IMR-90 (cell line): Measurements from ENCODE around the gene ASXL1. TPM values are rescaled to one million over a fixed set of nuclear protein-coding genes. Genes with fewer than 3 reads are reported as not detected.

Experiments
- ATAC-seq: fragments of 200-7000 bp; cut with Tn5 transposase; 2 replicates; pipeline ENCODE4 v1.9.1; 2020; ENCODE audit warnings: low read depth, mild to moderate bottlenecking, moderate library complexity
- BruUV-seq: library from RNA; stranded (reverse); fragments of 400-500 nt; replicated peaks from 2 replicates; lab custom pipeline; 2021; lab: Mats Ljungman, UMichigan
- CTCF ChIA-PET: fragments of 300-600 bp; formaldehyde crosslinking; extraction: SDS; loops from one replicate; lab custom pipeline; 2021; ENCODE audit warnings: antibody characterized with exemption; lab: Yijun Ruan, JAX
- POLR2A ChIA-PET: fragments of 300-600 bp; sonication (Branson Sonifier 250); formaldehyde crosslinking; loops from one replicate; lab custom pipeline; 2022; ENCODE audit warnings: antibody characterized with exemption; ENCODE audit not compliant: unreplicated experiment; lab: Charles Lee
- DNase-seq: peaks from one replicate; pipeline ENCODE4 v3.0.0; 2013
- H2AFZ ChIP-seq: replicated peaks from 2 replicates; pipeline ENCODE3; 2013; ENCODE audit warnings: low read length, mild to moderate bottlenecking; ENCODE audit not compliant: poor library complexity
- H2AK5ac ChIP-seq: 2 replicates; pipeline ENCODE4 v1.6.1; 2013; ENCODE audit warnings: low read depth, low read length, inconsistent platforms
- H2AK9ac ChIP-seq: replicated peaks from 2 replicates; pipeline ENCODE3; 2013; ENCODE audit warnings: mild to moderate bottlenecking, low read depth, low read length, moderate library complexity; ENCODE audit not compliant: poor library complexity
- H2BK120ac ChIP-seq: 2 replicates; pipeline ENCODE4 v1.6.1; 2013; ENCODE audit warnings: low read depth, low read length, inconsistent platforms
- H2BK15ac ChIP-seq: 3 replicates; pipeline ENCODE4 v1.6.1; 2013; ENCODE audit warnings: low read depth, low read length, inconsistent platforms
- H2BK20ac ChIP-seq: 2 replicates; pipeline ENCODE4 v1.6.1; 2013; ENCODE audit warnings: low read depth, mild to moderate bottlenecking, inconsistent platforms, low read length, moderate library complexity
- H2BK5ac ChIP-seq: 2 replicates; pipeline ENCODE4 v1.6.1; 2013; ENCODE audit warnings: mild to moderate bottlenecking, low read depth, low read length, inconsistent platforms; ENCODE audit not compliant: poor library complexity, severe bottlenecking
- H3K14ac ChIP-seq: replicated peaks from 2 replicates; pipeline ENCODE4 v1.6.1; 2013; ENCODE audit warnings: low read depth, low read length, inconsistent platforms
- H3K18ac ChIP-seq: 2 replicates; pipeline ENCODE4 v1.6.1; 2013; ENCODE audit warnings: low read depth, low read length, control low read depth
- H3K23ac ChIP-seq: 2 replicates; pipeline ENCODE4 v1.6.1; 2013; ENCODE audit warnings: low read depth, low read length, inconsistent platforms
- H3K27ac ChIP-seq: 2 replicates; pipeline ENCODE4 v1.5.1; 2013; ENCODE audit warnings: mild to moderate bottlenecking, control low read depth, low read length; ENCODE audit not compliant: insufficient read depth
- H3K27me3 ChIP-seq: 2 replicates; pipeline ENCODE4 v1.6.1; 2013; ENCODE audit warnings: low read length; ENCODE audit not compliant: control insufficient read depth, insufficient read depth
- H3K36me3 ChIP-seq: 2 replicates; pipeline ENCODE4 v1.6.1; 2013; ENCODE audit warnings: low read length, mixed read lengths; ENCODE audit not compliant: control insufficient read depth, insufficient read depth
- H3K4ac ChIP-seq: 2 replicates; pipeline ENCODE4 v1.6.1; 2013; ENCODE audit warnings: low read depth, low read length, inconsistent platforms
- H3K4me1 ChIP-seq: 2 replicates; pipeline ENCODE4 v1.6.1; 2013; ENCODE audit warnings: low read length, mixed read lengths; ENCODE audit not compliant: control insufficient read depth, insufficient read depth
- H3K4me2 ChIP-seq: 2 replicates; pipeline ENCODE4 v1.6.1; 2013; ENCODE audit warnings: low read depth, mild to moderate bottlenecking, control low read depth, low read length, moderate library complexity
- H3K4me3 ChIP-seq: 2 replicates; pipeline ENCODE4 v1.5.1; 2013; ENCODE audit warnings: low read depth, mild to moderate bottlenecking, control low read depth, low read length, moderate library complexity; ENCODE audit not compliant: insufficient read depth
- H3K56ac ChIP-seq: 2 replicates; pipeline ENCODE4 v1.6.1; 2013; ENCODE audit warnings: low read length, inconsistent platforms; ENCODE audit not compliant: insufficient read depth; ENCODE audit errors: extremely low read depth
- H3K79me1 ChIP-seq, 2 experiments: 2 replicates each; pipeline ENCODE4 v1.6.1; 2013; ENCODE audit warnings: low read length in 2 of 2, inconsistent platforms in 1 of 2, low read depth in 1 of 2
- H3K9ac ChIP-seq: 2 replicates; pipeline ENCODE4 v1.6.1; 2013; ENCODE audit warnings: low read depth, low read length, control low read depth
- H3K9me1 ChIP-seq: 2 replicates; pipeline ENCODE4 v1.6.1; 2013; ENCODE audit warnings: low read length, inconsistent platforms; ENCODE audit not compliant: insufficient read depth
- H3K9me3 ChIP-seq: 2 replicates; pipeline ENCODE4 v1.6.1; 2013; ENCODE audit warnings: low read length; ENCODE audit not compliant: control insufficient read depth, insufficient read depth
- H4K20me1 ChIP-seq: 2 replicates; pipeline ENCODE4 v1.6.1; 2013; ENCODE audit warnings: low read length, inconsistent platforms; ENCODE audit not compliant: insufficient read depth
- H4K5ac ChIP-seq: 2 replicates; pipeline ENCODE4 v1.6.1; 2013; ENCODE audit warnings: mild to moderate bottlenecking, low read depth, low read length, control low read depth
- H4K8ac ChIP-seq, 2 experiments: 2 replicates each; pipeline ENCODE4 v1.6.1; 2013; ENCODE audit warnings: low read depth in 2 of 2, low read length in 2 of 2, control low read depth in 1 of 2, inconsistent platforms in 1 of 2
- H4K91ac ChIP-seq: 2 replicates; pipeline ENCODE4 v1.6.1; 2013; ENCODE audit warnings: low read depth, low read length, inconsistent platforms; ENCODE audit not compliant: insufficient read depth
- BHLHE40 ChIP-seq: fragments of 150-350 bp; IDR thresholded peaks from 2 replicates; pipeline ENCODE4 v1.6.1; 2016; ENCODE audit warnings: mild to moderate bottlenecking, low read depth, low read length
- CEBPB ChIP-seq: IDR thresholded peaks from 2 replicates; pipeline ENCODE4 v1.6.1; 2012; ENCODE audit warnings: low read depth, low read length, improper control_type of control experiment
- CHD1 ChIP-seq: IDR thresholded peaks from 2 replicates; pipeline ENCODE4 v1.6.1; 2012; ENCODE audit warnings: low read depth, low read length, improper control_type of control experiment
- CTCF ChIP-seq: conservative IDR thresholded peaks from 2 replicates; pipeline ENCODE4 v1.5.1; 2012; ENCODE audit warnings: mild to moderate bottlenecking, low read depth, low read length, improper control_type of control experiment
- FOS ChIP-seq: fragments of 150-350 bp; IDR thresholded peaks from 2 replicates; pipeline ENCODE4 v1.6.1; 2016; ENCODE audit warnings: low read depth, low read length
- MAFK ChIP-seq: IDR thresholded peaks from 2 replicates; pipeline ENCODE4 v1.6.1; 2012; ENCODE audit warnings: low read depth, low read length, improper control_type of control experiment
- MAZ ChIP-seq: IDR thresholded peaks from 2 replicates; pipeline ENCODE4 v1.6.1; 2012; ENCODE audit warnings: low read depth, mild to moderate bottlenecking, low read length, improper control_type of control experiment, moderate library complexity, borderline replicate concordance
- NFE2L2 ChIP-seq: fragments of 150-350 bp; IDR thresholded peaks from 2 replicates; pipeline ENCODE4 v1.6.1; 2016; ENCODE audit warnings: low read depth, mild to moderate bottlenecking, low read length
- POLR2A ChIP-seq: IDR thresholded peaks from 2 replicates; pipeline ENCODE4 v1.6.1; 2012; ENCODE audit warnings: mild to moderate bottlenecking, low read depth, low read length
- RCOR1 ChIP-seq: IDR thresholded peaks from 2 replicates; pipeline ENCODE4 v1.6.1; 2012; ENCODE audit warnings: mild to moderate bottlenecking, low read length, improper control_type of control experiment; ENCODE audit not compliant: insufficient replicate concordance
- USF2 ChIP-seq: fragments of 150-350 bp; IDR thresholded peaks from 2 replicates; pipeline ENCODE4 v1.6.1; 2017; ENCODE audit warnings: mild to moderate bottlenecking, antibody characterized with exemption, low read length, low read depth
- WGBS, 2 experiments: methylation state at CpG; one replicate each; pipeline versions ENCODE4 v1.1.5 to v1.1.7; 2013; ENCODE audit warnings: missing lambda C conversion rate in 2 of 2; ENCODE audit not compliant: insufficient read length in 1 of 2; ENCODE audit errors: extremely low coverage in 2 of 2; 5-methylcytosine and 5-hydroxymethylcytosine counted together
- dilution Hi-C: fragments of 300-500 bp; cut with HindIII; formaldehyde crosslinking; loops from one replicate; pipeline ENCODE4 v1.14.3; 2018; ENCODE audit warnings: low sequenced_read_pairs; ENCODE audit not compliant: unreplicated experiment
- in situ Hi-C: fragments of 300-500 bp; cut with MboI; formaldehyde crosslinking; loops from 3 replicates; pipeline ENCODE4 v1.14.3; 2019; ENCODE audit warnings: low sequenced_read_pairs, inconsistent platforms, mixed read lengths
- intact Hi-C: fragments of 100-400 bp; cut with micrococcal nuclease; formaldehyde crosslinking; loops from 2 replicates; pipeline ENCODE4 v1.10.0; 2022
- polyA plus RNA-seq, 3 experiments: library from polyadenylated mRNA; depleted of rRNA; stranded (reverse); fragments of >200 nt; gene quantifications; 2 replicates each; pipeline ENCODE4 v1.2.3, GENCODE V29; 2012; ENCODE audit warnings: low replicate concordance in 1 of 3
- total RNA-seq: library from RNA; depleted of rRNA; stranded (reverse); fragments of >200 nt; gene quantifications from 2 replicates; pipeline ENCODE4 v1.2.3, GENCODE V29; 2012

The ASXL1 gene
- total and polyA plus RNA-seq, 2 of the 4 experiments (the other 2 are of a cell fraction), result 29.9 to 37.1 TPM

GRCh38 chr20:32427996-32428395, 69.9 kb downstream of the ASXL1 start:
- Histone ChIP-seq H4K91ac (no peak overlapping the region), H2BK15ac (no peak overlapping the region), H3K4ac (no peak overlapping the region), H2BK120ac (no peak overlapping the region), H2AK9ac (no peak overlapping the region), H2AK5ac (no peak overlapping the region), H3K4me2 (no peak overlapping the region), H3K4me1 (peaks cover 1% of the 10 kb centered on the region; the same call in 1 of the 2 replicates), H4K8ac (no peak overlapping the region), H2BK5ac (no peak overlapping the region), H3K79me1 (peaks cover 34 to 75% of the 10 kb centered on the region in 2 experiments), H3K9me3 (no peaks in the 10 kb centered on the region), H2BK20ac (no peak overlapping the region), H3K18ac (no peak overlapping the region), H3K14ac (no peak overlapping the region), H3K36me3 (peaks cover 31% of the 10 kb centered on the region), H3K27ac (no peak overlapping the region), H2AFZ (no peak overlapping the region), H3K9me1 (peaks cover 17% of the 10 kb centered on the region; the same call in 1 of the 2 replicates), H4K20me1 (peaks cover 58% of the 10 kb centered on the region), H4K5ac (no peak overlapping the region), H3K23ac (no peak overlapping the region), H3K9ac (no peak overlapping the region), H3K4me3 (no peak overlapping the region), H3K27me3 (no peaks in the 10 kb centered on the region), H3K56ac (no peak overlapping the region)
- DNase-seq, result no peak
- intact Hi-C loops (no loop called here), dilution Hi-C loops (no loop called here), in situ Hi-C loops (no loop called here)
- POLR2A ChIA-PET, result no interaction called here
- TF ChIP-seq MAZ (no peak), POLR2A (no peak), CHD1 (no peak), NFE2L2 (no peak), MAFK (no peak), CTCF (no peak), BHLHE40 (no peak), CEBPB (no peak), FOS (no peak), USF2 (no peak), RCOR1 (no peak)
- no CpG with 5 or more reads among the region's 6 CpGs for WGBS, 2 experiments
- no TSS peak for BruUV-seq
- no peak for ATAC-seq
- CTCF ChIA-PET, result no interaction called here
